Activated CD4-positive, alpha-beta memory T cell treated with anti-CD3 and anti-CD28 coated beads for 36 hours (primary cell): ENCODE results near the gene BLM. TPM values are rescaled to one million over a fixed set of nuclear protein-coding genes. Genes with fewer than 3 reads are reported as not detected.

Experiments
- CTCF ChIA-PET: fragments of 350-600 bp; sonication (Branson Sonifier 250); formaldehyde crosslinking; loops from one replicate; lab custom pipeline; 2021; ENCODE audit warnings: antibody characterized with exemption, inconsistent platforms; lab: Charles Lee
- POLR2A ChIA-PET: fragments of 350-600 bp; sonication (Branson Sonifier 250); formaldehyde crosslinking; loops from one replicate; lab custom pipeline; 2021; ENCODE audit warnings: antibody characterized with exemption; lab: Charles Lee
- DNase-seq: peaks from one replicate; pipeline ENCODE4 v3.0.0-alpha.2; 2020
- H3K27ac Mint-ChIP-seq: one replicate; pipeline ENCODE4 v1.8.0; 2021; ENCODE audit warnings: mixed read lengths
- H3K27me3 Mint-ChIP-seq: one replicate; pipeline ENCODE4 v1.8.0; 2021; ENCODE audit warnings: mixed read lengths
- H3K36me3 Mint-ChIP-seq: one replicate; pipeline ENCODE4 v1.8.0; 2021; ENCODE audit warnings: mixed read lengths
- H3K4me1 Mint-ChIP-seq: one replicate; pipeline ENCODE4 v1.8.0; 2021; ENCODE audit warnings: low read depth, mixed read lengths
- H3K4me3 Mint-ChIP-seq: one replicate; pipeline ENCODE4 v1.8.0; 2021; ENCODE audit warnings: mild to moderate bottlenecking, mixed read lengths
- H3K9me3 Mint-ChIP-seq: one replicate; pipeline ENCODE4 v1.8.0; 2021; ENCODE audit warnings: mixed read lengths
- intact Hi-C: fragments of 100-400 bp; cut with micrococcal nuclease; formaldehyde crosslinking; loops from one replicate; pipeline ENCODE4 v1.15.1; 2023
- total RNA-seq, 2 experiments: library from RNA; stranded (reverse); gene quantifications; one replicate each; pipeline ENCODE4 v1.2.3, GENCODE V29; 2021

Gene BLM
- total RNA-seq, 2 experiments from 2014 or later = 65.6 to 68.7 TPM

GRCh38 chr15:90799639-90800170 is 82.6 kb downstream of the BLM start:
- Mint-ChIP-seq H3K4me1 (no peaks in the 10 kb centered on the region), H3K27ac (no peak overlapping the region), H3K27me3 (no peaks in the 10 kb centered on the region), H3K4me3 (no peak overlapping the region), H3K9me3 (no peaks in the 10 kb centered on the region), H3K36me3 (peaks cover 36% of the 10 kb centered on the region)
- POLR2A ChIA-PET = no interaction called here
- CTCF ChIA-PET = interaction anchor here (1.4 kb wide), 1 partner anchor 10 kb away, joined by 3 read pairs; no protein-coding TSS in a partner anchor
- intact Hi-C loops = no loop called here
- DNase-seq = no peak

GRCh38 chr15:90801803-90802202 is 84.7 kb downstream of the BLM start:
- CTCF ChIA-PET = no interaction called here
- H3K4me1 Mint-ChIP-seq = peaks cover 4% of the 10 kb centered on the region
- DNase-seq = no peak
- no peak overlapping the region for H3K4me3 Mint-ChIP-seq
- no peaks in the 10 kb centered on the region for H3K27me3 Mint-ChIP-seq
- peaks cover 22% of the 10 kb centered on the region for H3K36me3 Mint-ChIP-seq
- no peaks in the 10 kb centered on the region for H3K9me3 Mint-ChIP-seq
- intact Hi-C loops = no loop called here
- no peak overlapping the region for H3K27ac Mint-ChIP-seq
- POLR2A ChIA-PET = no interaction called here

DNA sequence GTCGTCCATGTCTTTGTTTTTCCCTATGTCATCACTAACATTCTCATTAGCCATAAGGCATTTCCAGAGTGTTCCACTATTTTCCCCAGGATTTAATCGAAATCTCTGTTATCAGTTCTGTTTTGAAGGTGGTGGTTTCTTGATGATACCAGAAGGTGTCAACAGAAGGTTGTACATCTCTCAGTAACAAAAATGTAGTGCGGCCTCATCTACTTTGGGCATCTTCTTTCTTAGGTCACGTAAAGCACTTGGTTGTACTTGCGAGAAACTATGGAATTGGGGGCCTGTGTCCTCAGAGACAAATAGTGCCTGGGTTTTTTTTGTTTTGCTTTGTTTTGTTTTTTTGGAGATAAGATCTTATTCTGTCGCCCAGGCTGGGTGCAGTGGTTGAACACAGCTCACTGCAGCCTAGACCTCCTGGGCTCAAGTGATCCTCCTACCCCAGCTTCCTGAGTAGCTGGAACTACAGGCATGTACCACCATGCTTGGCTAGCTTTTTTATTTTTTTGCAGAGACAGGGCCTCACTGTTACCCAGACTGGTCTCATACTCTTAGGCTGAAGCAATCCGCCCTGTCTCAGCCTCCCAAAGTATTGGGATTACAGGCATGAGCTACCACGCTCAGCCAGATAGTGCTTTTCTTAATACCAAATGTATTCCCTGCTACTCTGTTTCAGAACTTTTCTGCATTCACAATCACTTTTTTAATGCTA is 90.1 kb downstream of the BLM start:
- Mint-ChIP-seq H3K4me3 (no peak overlapping the region), H3K36me3 (peaks cover 47% of the 10 kb centered on the region), H3K27me3 (no peaks in the 10 kb centered on the region), H3K9me3 (no peaks in the 10 kb centered on the region), H3K4me1 (peaks cover 20% of the 10 kb centered on the region), H3K27ac (peak overlapping the region; percentile 69)
- ChIA-PET POLR2A (interaction anchor here (0.8 to 1.2 kb wide), 4 partner anchors 23 to 51 kb away, joined by 3 to 5 read pairs (median 4); no protein-coding TSS in a partner anchor), CTCF (interaction anchor here (1.4 to 4.1 kb wide), 2 partner anchors 11 to 79 kb away, joined by 4 to 18 read pairs; no protein-coding TSS in a partner anchor)
- intact Hi-C loops = no loop called here
- no peak for DNase-seq

GRCh38 chr15:90807786-90808086 is 90.6 kb downstream of the BLM start:
- Mint-ChIP-seq H3K27me3 (no peaks in the 10 kb centered on the region), H3K27ac (peak overlapping the region; percentile 69), H3K9me3 (no peaks in the 10 kb centered on the region), H3K36me3 (peaks cover 51% of the 10 kb centered on the region), H3K4me3 (no peak overlapping the region), H3K4me1 (peaks cover 26% of the 10 kb centered on the region)
- no peak for DNase-seq
- POLR2A ChIA-PET = interaction anchor here (0.8 to 1.2 kb wide), 5 partner anchors 22 to 360 kb away, joined by 3 to 5 read pairs (median 4); no protein-coding TSS in a partner anchor
- CTCF ChIA-PET = interaction anchor here (1.4 to 4.1 kb wide), 2 partner anchors 10 to 78 kb away, joined by 4 to 18 read pairs; no protein-coding TSS in a partner anchor
- intact Hi-C loops = no loop called here

GRCh38 chr15:90808517-90809235 is 91.5 kb downstream of the BLM start:
- POLR2A ChIA-PET = interaction anchor here (0.9 to 1.2 kb wide), 3 partner anchors 21 to 360 kb away, joined by 3 to 5 read pairs (median 4); no protein-coding TSS in a partner anchor
- no peak for DNase-seq
- Mint-ChIP-seq H3K4me3 (no peak overlapping the region), H3K27ac (no peak overlapping the region), H3K4me1 (peaks cover 34% of the 10 kb centered on the region), H3K9me3 (no peaks in the 10 kb centered on the region), H3K36me3 (peaks cover 53% of the 10 kb centered on the region), H3K27me3 (no peaks in the 10 kb centered on the region)
- CTCF ChIA-PET = interaction anchor here (4.1 kb wide), 1 partner anchor 77 kb away, joined by 18 read pairs; no protein-coding TSS in a partner anchor
- intact Hi-C loops = no loop called here

GRCh38 chr15:90809536-90809935 is 92.4 kb downstream of the BLM start:
- H3K4me1 Mint-ChIP-seq = peaks cover 42% of the 10 kb centered on the region
- H3K27ac Mint-ChIP-seq = no peak overlapping the region
- peaks cover 58% of the 10 kb centered on the region for H3K36me3 Mint-ChIP-seq
- no peak overlapping the region for H3K4me3 Mint-ChIP-seq
- no peaks in the 10 kb centered on the region for H3K9me3 Mint-ChIP-seq
- POLR2A ChIA-PET = no interaction called here
- no peak for DNase-seq
- no peaks in the 10 kb centered on the region for H3K27me3 Mint-ChIP-seq
- intact Hi-C loops = no loop called here
- CTCF ChIA-PET = no interaction called here

- H3K27ac Mint-ChIP-seq = no peak overlapping the region
- peaks cover 50% of the 10 kb centered on the region for H3K4me1 Mint-ChIP-seq
- ChIA-PET POLR2A (no interaction called here), CTCF (interaction anchor here (0.8 kb wide), 1 partner anchor 122 kb away, joined by 3 read pairs; the partner anchor contains the start of gene HDDC3)
- H3K4me3 Mint-ChIP-seq = no peak overlapping the region
- intact Hi-C loops = no loop called here
- DNase-seq = no peak
- H3K9me3 Mint-ChIP-seq = no peaks in the 10 kb centered on the region
- no peaks in the 10 kb centered on the region for H3K27me3 Mint-ChIP-seq
- H3K36me3 Mint-ChIP-seq = peaks cover 65% of the 10 kb centered on the region
These were observed 93.2 kb downstream of the BLM start for GRCh38 chr15:90810354-90810753.

- H3K9me3 Mint-ChIP-seq = no peaks in the 10 kb centered on the region
- intact Hi-C loops = no loop called here
- POLR2A ChIA-PET = no interaction called here
- H3K27me3 Mint-ChIP-seq = no peaks in the 10 kb centered on the region
- H3K4me1 Mint-ChIP-seq = peaks cover 54% of the 10 kb centered on the region
- DNase-seq = no peak
- H3K4me3 Mint-ChIP-seq = no peak overlapping the region
- peak overlapping the region; percentile 55 for H3K27ac Mint-ChIP-seq
- CTCF ChIA-PET = no interaction called here
- peaks cover 64% of the 10 kb centered on the region for H3K36me3 Mint-ChIP-seq
These were observed 95.2 kb downstream of the BLM start for GRCh38 chr15:90812171-90812957.

- intact Hi-C loops = no loop called here
- no peaks in the 10 kb centered on the region for H3K27me3 Mint-ChIP-seq
- peaks cover 64% of the 10 kb centered on the region for H3K36me3 Mint-ChIP-seq
- no peak for DNase-seq
- no peak overlapping the region for H3K4me3 Mint-ChIP-seq
- no peaks in the 10 kb centered on the region for H3K9me3 Mint-ChIP-seq
- H3K27ac Mint-ChIP-seq = peak overlapping the region; percentile 36
- POLR2A ChIA-PET = interaction anchor here (0.9 kb wide), 1 partner anchor 17 kb away, joined by 3 read pairs; no protein-coding TSS in a partner anchor
- H3K4me1 Mint-ChIP-seq = peaks cover 56% of the 10 kb centered on the region
- CTCF ChIA-PET = no interaction called here
These were observed 95.8 kb downstream of the BLM start for GRCh38 chr15:90812958-90813265.

DNA sequence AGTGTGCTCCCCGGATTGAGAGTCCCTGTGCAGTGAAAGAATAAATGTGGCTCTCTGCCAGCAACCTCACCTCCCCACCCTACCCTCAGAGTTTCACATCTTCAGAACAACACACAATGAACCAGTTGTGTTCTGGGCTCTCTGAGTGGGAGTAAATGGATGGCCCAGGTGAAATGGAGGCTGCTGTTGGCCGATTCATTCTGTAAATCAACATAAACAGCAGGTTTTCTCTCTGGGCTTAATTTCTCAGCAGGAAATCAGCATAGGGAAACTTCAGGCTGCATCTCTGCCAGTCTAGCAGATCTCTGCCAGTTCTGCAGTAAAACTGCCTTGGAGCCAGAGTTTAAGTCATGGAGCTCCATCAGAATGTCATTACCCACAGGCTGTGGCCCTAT is 96.6 kb downstream of the BLM start:
- peak; percentile 59 for DNase-seq
- CTCF ChIA-PET = interaction anchor here (1.3 to 2.8 kb wide), 2 partner anchors 72 to 88 kb away, joined by 3 to 12 read pairs; no protein-coding TSS in a partner anchor
- Mint-ChIP-seq H3K27me3 (no peaks in the 10 kb centered on the region), H3K4me1 (peaks cover 59% of the 10 kb centered on the region), H3K9me3 (no peaks in the 10 kb centered on the region), H3K4me3 (no peak overlapping the region), H3K27ac (peak overlapping the region; percentile 88), H3K36me3 (peaks cover 59% of the 10 kb centered on the region)
- POLR2A ChIA-PET = interaction anchor here (0.6 to 2.8 kb wide), 8 partner anchors 13 to 64 kb away, joined by 3 to 32 read pairs (median 6); no protein-coding TSS in a partner anchor
- intact Hi-C loops = no loop called here

- H3K9me3 Mint-ChIP-seq = no peaks in the 10 kb centered on the region
- ChIA-PET POLR2A (interaction anchor here (0.6 to 2.8 kb wide), 13 partner anchors 12 to 71 kb away, joined by 3 to 32 read pairs (median 6); no protein-coding TSS in a partner anchor), CTCF (interaction anchor here (0.8 to 2.8 kb wide), 3 partner anchors 57 to 87 kb away, joined by 3 to 12 read pairs (median 3); no protein-coding TSS in a partner anchor)
- DNase-seq = peak; percentile 44
- H3K4me3 Mint-ChIP-seq = peak overlapping the region; percentile 28
- H3K27ac Mint-ChIP-seq = peak overlapping the region; percentile 88
- H3K27me3 Mint-ChIP-seq = no peaks in the 10 kb centered on the region
- intact Hi-C loops = no loop called here
- H3K36me3 Mint-ChIP-seq = peaks cover 54% of the 10 kb centered on the region
- H3K4me1 Mint-ChIP-seq = peaks cover 60% of the 10 kb centered on the region
These were observed 97.2 kb downstream of the BLM start for GRCh38 chr15:90814191-90814821.
